Measurements from ENCODE around the gene PTGER1. TPM values are rescaled to one million over a fixed set of nuclear protein-coding genes. Genes with fewer than 3 reads are reported as not detected.

PTGER1 gene
- polyA plus RNA-seq, 1 donor (not counting 4 experiments of a cell fraction or from before 2014, with no cell fraction given) = not detected

DNA sequence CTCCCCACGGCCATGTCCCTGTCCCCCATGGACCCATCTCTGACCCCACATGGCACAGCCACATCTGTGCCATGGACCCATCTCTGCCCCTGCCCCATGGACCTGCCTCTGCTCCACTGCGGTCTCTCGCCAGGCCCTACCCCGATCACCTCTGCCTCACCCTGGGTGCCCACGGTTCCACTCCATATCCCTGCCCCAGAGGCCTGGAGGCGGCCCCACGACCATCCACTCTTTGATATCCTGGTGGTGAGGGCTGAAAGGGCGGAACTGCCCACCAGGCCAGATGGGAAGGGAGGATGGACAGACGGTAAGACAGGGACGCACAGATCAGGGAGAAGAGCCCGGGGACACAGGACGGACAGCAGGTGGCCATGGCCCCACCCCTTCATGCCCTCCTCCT is 327 bp downstream of the PTGER1 start:
- no peak for FAIRE-seq
- Histone ChIP-seq H3K36me3 (ENCODE audit: control insufficient read depth in 2 of 2, extremely low read depth in 1 of 2, insufficient read depth in 2 of 2, low read length in 2 of 2) (peaks cover 6 to 24% of the 10 kb centered on the region in 2 experiments), H2AFZ (ENCODE audit: control insufficient read depth, low read length) (no peak overlapping the region), H3K4me3 (ENCODE audit: control insufficient read depth in 2 of 3, extremely low read depth in 1 of 3, insufficient read depth in 2 of 3, low read depth in 1 of 3, low read length in 3 of 3) (no peak overlapping the region), H3K27ac (ENCODE audit: control insufficient read depth, insufficient read depth, low read length) (no peak overlapping the region), H3K79me2 (ENCODE audit: control insufficient read depth, insufficient read depth, low read length) (no peaks in the 10 kb centered on the region), H3K9me1 (ENCODE audit: control insufficient read depth, extremely low read depth, insufficient read depth, low read length) (no peaks in the 10 kb centered on the region), H3K9ac (ENCODE audit: control insufficient read depth, extremely low read depth, insufficient read depth, low read length) (no peak overlapping the region), H3K4me1 (ENCODE audit: control insufficient read depth, extremely low read depth, insufficient read depth, low read length) (peaks cover 26% of the 10 kb centered on the region), H3K27me3 (ENCODE audit: control insufficient read depth, extremely low read depth, insufficient read depth, low read length) (peaks cover 6% of the 10 kb centered on the region), H3K4me2 (ENCODE audit: control insufficient read depth, extremely low read depth, insufficient read depth, low read depth, low read length) (peak overlapping the region; percentile 27), H4K20me1 (ENCODE audit: control insufficient read depth, extremely low read depth, insufficient read depth, low read length) (peaks cover 5% of the 10 kb centered on the region), H3K9me3 (ENCODE audit: control insufficient read depth, low read depth, low read length) (no peaks in the 10 kb centered on the region)
- dilution Hi-C loops (cut with MboI; ENCODE audit: extremely low pct_ligation_motif_present, low sequenced_read_pairs) = no loop called here
- no peak for DNase-seq (ENCODE audit: low read depth, low spot score)
- TF ChIP-seq, protein P1, sequence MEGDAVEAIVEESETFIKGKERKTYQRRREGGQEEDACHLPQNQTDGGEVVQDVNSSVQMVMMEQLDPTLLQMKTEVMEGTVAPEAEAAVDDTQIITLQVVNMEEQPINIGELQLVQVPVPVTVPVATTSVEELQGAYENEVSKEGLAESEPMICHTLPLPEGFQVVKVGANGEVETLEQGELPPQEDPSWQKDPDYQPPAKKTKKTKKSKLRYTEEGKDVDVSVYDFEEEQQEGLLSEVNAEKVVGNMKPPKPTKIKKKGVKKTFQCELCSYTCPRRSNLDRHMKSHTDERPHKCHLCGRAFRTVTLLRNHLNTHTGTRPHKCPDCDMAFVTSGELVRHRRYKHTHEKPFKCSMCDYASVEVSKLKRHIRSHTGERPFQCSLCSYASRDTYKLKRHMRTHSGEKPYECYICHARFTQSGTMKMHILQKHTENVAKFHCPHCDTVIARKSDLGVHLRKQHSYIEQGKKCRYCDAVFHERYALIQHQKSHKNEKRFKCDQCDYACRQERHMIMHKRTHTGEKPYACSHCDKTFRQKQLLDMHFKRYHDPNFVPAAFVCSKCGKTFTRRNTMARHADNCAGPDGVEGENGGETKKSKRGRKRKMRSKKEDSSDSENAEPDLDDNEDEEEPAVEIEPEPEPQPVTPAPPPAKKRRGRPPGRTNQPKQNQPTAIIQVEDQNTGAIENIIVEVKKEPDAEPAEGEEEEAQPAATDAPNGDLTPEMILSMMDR (optimal IDR thresholded peaks at IDR 0.05 in 1 of 3, IDR thresholded peaks at IDR 0.05 in 1 of 3, conservative IDR thresholded peaks at IDR 0.05 in 1 of 3; ENCODE audit: extremely low read depth in 1 of 3, insufficient read depth in 2 of 3, low read length in 3 of 3) = no peak
- TF ChIP-seq EZH2 (IDR thresholded peaks at IDR 0.05; ENCODE audit: low read length) = no peak

DNA sequence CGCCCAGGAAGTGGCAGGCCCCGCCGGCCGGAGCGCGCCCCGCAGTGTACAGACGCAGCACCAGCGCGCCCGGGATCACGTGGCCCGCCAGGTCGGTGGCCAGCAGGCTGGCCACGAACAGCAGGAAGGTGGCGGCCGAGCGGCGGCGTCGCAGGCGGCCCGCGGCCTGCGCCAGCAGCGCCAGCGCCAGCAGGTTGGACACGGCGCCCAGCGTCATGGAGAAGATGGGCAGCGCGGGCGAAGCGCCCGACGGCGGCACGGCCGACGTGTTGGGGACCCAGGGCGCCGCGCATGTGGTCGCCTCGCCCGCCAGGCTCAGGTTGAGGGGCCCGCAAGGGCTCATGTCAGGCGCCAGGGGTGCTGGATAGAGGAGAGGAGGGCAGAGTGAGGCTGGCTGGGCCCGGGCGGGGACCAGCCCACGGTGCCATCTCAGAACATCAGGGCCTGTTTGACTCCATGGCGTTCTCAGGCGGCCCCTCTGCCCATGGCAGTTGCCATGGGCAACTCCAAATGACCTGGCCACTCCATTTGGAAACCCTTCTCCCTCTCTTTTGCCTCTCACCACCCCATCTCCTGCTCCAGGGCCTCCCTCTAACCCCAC is 1.1 kb downstream of the PTGER1 start:
- no peak for TF ChIP-seq EZH2 (IDR thresholded peaks at IDR 0.05; ENCODE audit: low read length)
- TF ChIP-seq, protein P1 (optimal IDR thresholded peaks at IDR 0.05 in 1 of 3, IDR thresholded peaks at IDR 0.05 in 1 of 3, conservative IDR thresholded peaks at IDR 0.05 in 1 of 3; ENCODE audit: extremely low read depth in 1 of 3, insufficient read depth in 2 of 3, low read length in 3 of 3) = no peak
- Histone ChIP-seq H3K9ac (ENCODE audit: control insufficient read depth, extremely low read depth, insufficient read depth, low read length) (no peak overlapping the region), H3K36me3 (ENCODE audit: control insufficient read depth in 2 of 2, extremely low read depth in 1 of 2, insufficient read depth in 2 of 2, low read length in 2 of 2) (peaks cover 3 to 20% of the 10 kb centered on the region in 2 experiments), H3K4me1 (ENCODE audit: control insufficient read depth, extremely low read depth, insufficient read depth, low read length) (peaks cover 26% of the 10 kb centered on the region), H3K79me2 (ENCODE audit: control insufficient read depth, insufficient read depth, low read length) (no peaks in the 10 kb centered on the region), H3K9me1 (ENCODE audit: control insufficient read depth, extremely low read depth, insufficient read depth, low read length) (no peaks in the 10 kb centered on the region), H3K9me3 (ENCODE audit: control insufficient read depth, low read depth, low read length) (no peaks in the 10 kb centered on the region), H3K4me3 (ENCODE audit: control insufficient read depth in 2 of 3, extremely low read depth in 1 of 3, insufficient read depth in 2 of 3, low read depth in 1 of 3, low read length in 3 of 3) (no peak overlapping the region), H3K4me2 (ENCODE audit: control insufficient read depth, extremely low read depth, insufficient read depth, low read depth, low read length) (no peak overlapping the region), H3K27ac (ENCODE audit: control insufficient read depth, insufficient read depth, low read length) (no peak overlapping the region), H4K20me1 (ENCODE audit: control insufficient read depth, extremely low read depth, insufficient read depth, low read length) (peaks cover 5% of the 10 kb centered on the region), H2AFZ (ENCODE audit: control insufficient read depth, low read length) (no peak overlapping the region), H3K27me3 (ENCODE audit: control insufficient read depth, extremely low read depth, insufficient read depth, low read length) (peaks cover 6% of the 10 kb centered on the region)
- dilution Hi-C loops (cut with MboI; ENCODE audit: extremely low pct_ligation_motif_present, low sequenced_read_pairs) = no loop called here
- FAIRE-seq (no peak), DNase-seq (ENCODE audit: low read depth, low spot score) (no peak)

Measured in keratinocyte (primary cell).